KBM-7 (cell line): ENCODE results near the gene ARMC3.
A peak's percentile ranks its signal among the peaks of the same experiment; 100 is the strongest.
"Not testable (repeated sequence)": the region's sequence is repeated elsewhere in the genome, so short reads cannot be mapped to it uniquely, and the experiment has no call there.

Source experiments
- DNase-seq: peaks from one replicate; pipeline ENCODE4 v3.0.0-alpha.2; 2015
- in situ Hi-C: fragments of 300-500 bp; cut with MboI; formaldehyde crosslinking; loops from 2 replicates; pipeline ENCODE4 v1.14.3; 2020; ENCODE audit warnings: low sequenced_read_pairs, low pct_unique_long_range_greater_than_20kb, mixed read lengths

Gene ARMC3

GRCh38 chr10:22927661-22928403, at the start of gene ARMC3:
ARMC3 (plus strand) TSS chr10:22928053; CDS start chr10:22931997, 3,944 bp downstream.
- DNase-seq, result no peak
- in situ Hi-C loops, result no loop called here

GRCh38 chr10:22891797-22892196, 36.1 kb upstream of the ARMC3 start:
- no peak for DNase-seq
- in situ Hi-C loops, result no loop called here

- DNase-seq, result no peak
- in situ Hi-C loops, result no loop called here
Observed at GRCh38 chr10:22893781-22894180, 34.1 kb upstream of the ARMC3 start.

GRCh38 chr10:22894714-22895113, 33.1 kb upstream of the ARMC3 start:
- no peak for DNase-seq
- in situ Hi-C loops, result no loop called here

- no peak for DNase-seq
- in situ Hi-C loops, result no loop called here
Observed at GRCh38 chr10:22895252-22895651, 32.6 kb upstream of the ARMC3 start.

- in situ Hi-C loops, result no loop called here
- no peak for DNase-seq
Observed at GRCh38 chr10:22897371-22897770, 30.5 kb upstream of the ARMC3 start.

- in situ Hi-C loops, result no loop called here
- no peak for DNase-seq
Observed at GRCh38 chr10:22899307-22899706, 28.5 kb upstream of the ARMC3 start.

- no peak for DNase-seq
- in situ Hi-C loops, result no loop called here
Observed at GRCh38 chr10:22899775-22900174, 28.1 kb upstream of the ARMC3 start.

- no peak for DNase-seq
- in situ Hi-C loops, result no loop called here
Observed at GRCh38 chr10:22900841-22901601, 26.8 kb upstream of the ARMC3 start.

- DNase-seq, in situ Hi-C loops: not testable (repeated sequence)
Observed at GRCh38 chr10:22902147-22902546, 25.7 kb upstream of the ARMC3 start.

GRCh38 chr10:22903694-22904093, 24.2 kb upstream of the ARMC3 start:
- in situ Hi-C loops, result no loop called here
- no peak for DNase-seq

- in situ Hi-C loops, result no loop called here
Observed at GRCh38 chr10:22906767-22907166, 21.1 kb upstream of the ARMC3 start.

GRCh38 chr10:22908837-22909236, 19.0 kb upstream of the ARMC3 start:
- in situ Hi-C loops, result no loop called here
- no peak for DNase-seq

More at GRCh38 chr10:22906767-22907166, 21.1 kb upstream of the ARMC3 start:
- no peak for DNase-seq

GRCh38 chr10:22909673-22910072, 18.2 kb upstream of the ARMC3 start:
- in situ Hi-C loops, DNase-seq: not testable (repeated sequence)

- DNase-seq, result no peak
- in situ Hi-C loops, result no loop called here
Observed at GRCh38 chr10:22911067-22911466, 16.8 kb upstream of the ARMC3 start.

- DNase-seq, result peak; percentile 3
- in situ Hi-C loops, result no loop called here
Observed at GRCh38 chr10:22911889-22912762, 15.7 kb upstream of the ARMC3 start.

- no peak for DNase-seq
- in situ Hi-C loops, result no loop called here
Observed at GRCh38 chr10:22912763-22913384, 15.0 kb upstream of the ARMC3 start.

GRCh38 chr10:22913474-22914092, 14.3 kb upstream of the ARMC3 start:
- no peak for DNase-seq
- in situ Hi-C loops, result no loop called here

- in situ Hi-C loops, result no loop called here
- DNase-seq, result no peak
Observed at GRCh38 chr10:22915314-22915713, 12.5 kb upstream of the ARMC3 start.
